ENCODE results near the gene CDH16.
"Not testable (repeated sequence)": the region's sequence is repeated elsewhere in the genome, so short reads cannot be mapped to it uniquely, and the experiment has no call there.

The CDH16 gene, protein sequence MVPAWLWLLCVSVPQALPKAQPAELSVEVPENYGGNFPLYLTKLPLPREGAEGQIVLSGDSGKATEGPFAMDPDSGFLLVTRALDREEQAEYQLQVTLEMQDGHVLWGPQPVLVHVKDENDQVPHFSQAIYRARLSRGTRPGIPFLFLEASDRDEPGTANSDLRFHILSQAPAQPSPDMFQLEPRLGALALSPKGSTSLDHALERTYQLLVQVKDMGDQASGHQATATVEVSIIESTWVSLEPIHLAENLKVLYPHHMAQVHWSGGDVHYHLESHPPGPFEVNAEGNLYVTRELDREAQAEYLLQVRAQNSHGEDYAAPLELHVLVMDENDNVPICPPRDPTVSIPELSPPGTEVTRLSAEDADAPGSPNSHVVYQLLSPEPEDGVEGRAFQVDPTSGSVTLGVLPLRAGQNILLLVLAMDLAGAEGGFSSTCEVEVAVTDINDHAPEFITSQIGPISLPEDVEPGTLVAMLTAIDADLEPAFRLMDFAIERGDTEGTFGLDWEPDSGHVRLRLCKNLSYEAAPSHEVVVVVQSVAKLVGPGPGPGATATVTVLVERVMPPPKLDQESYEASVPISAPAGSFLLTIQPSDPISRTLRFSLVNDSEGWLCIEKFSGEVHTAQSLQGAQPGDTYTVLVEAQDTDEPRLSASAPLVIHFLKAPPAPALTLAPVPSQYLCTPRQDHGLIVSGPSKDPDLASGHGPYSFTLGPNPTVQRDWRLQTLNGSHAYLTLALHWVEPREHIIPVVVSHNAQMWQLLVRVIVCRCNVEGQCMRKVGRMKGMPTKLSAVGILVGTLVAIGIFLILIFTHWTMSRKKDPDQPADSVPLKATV

GRCh38 chr16:66918803-66919568 lies at the start of gene CDH16:
CDH16 (minus strand) TSS chr16:66918885; CDS start chr16:66918065, 820 bp downstream.
- no peak for DNase-seq

DNA sequence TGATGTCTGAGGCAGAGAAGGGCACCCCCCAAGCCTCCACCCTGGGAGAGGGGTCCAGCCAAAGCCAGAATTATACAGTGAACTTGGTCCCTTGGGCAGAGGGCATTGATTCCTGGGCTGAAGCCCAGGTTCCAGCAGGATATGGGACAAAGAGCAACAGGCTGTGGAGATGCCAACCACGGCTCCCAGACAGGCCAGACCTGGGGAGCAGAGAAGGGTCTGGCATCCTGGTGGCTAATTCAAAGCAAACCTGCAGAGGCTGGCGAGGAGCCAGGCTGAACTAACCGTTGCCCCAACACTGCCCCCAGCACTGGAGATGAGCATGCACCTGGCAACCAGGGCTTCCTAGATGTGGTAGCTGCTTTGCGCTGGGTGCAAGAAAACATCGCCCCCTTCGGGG lies 45.4 kb upstream of the CDH16 start:
- DNase-seq = peak; percentile 6

DNA sequence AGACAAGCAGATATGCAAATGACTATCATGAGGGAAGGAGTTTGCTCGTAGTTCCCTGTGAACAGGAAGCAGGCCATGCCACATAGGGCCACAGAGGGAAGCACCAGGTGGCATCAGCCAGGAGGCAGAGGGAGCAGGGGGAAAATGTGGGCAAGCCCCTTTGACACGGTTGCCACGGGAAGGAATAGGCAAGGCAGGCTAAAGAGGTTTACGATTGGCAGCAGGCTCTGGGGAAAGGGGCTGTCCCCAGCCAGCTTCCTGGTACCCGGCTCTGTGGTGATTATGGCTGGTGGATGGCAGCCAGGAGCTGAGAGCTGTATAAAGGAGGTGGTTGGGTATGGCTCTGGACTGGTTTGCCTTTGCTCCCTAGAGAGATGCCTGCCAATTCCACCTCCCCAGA lies 43.2 kb upstream of the CDH16 start:
- DNase-seq = peak; percentile 78

DNA sequence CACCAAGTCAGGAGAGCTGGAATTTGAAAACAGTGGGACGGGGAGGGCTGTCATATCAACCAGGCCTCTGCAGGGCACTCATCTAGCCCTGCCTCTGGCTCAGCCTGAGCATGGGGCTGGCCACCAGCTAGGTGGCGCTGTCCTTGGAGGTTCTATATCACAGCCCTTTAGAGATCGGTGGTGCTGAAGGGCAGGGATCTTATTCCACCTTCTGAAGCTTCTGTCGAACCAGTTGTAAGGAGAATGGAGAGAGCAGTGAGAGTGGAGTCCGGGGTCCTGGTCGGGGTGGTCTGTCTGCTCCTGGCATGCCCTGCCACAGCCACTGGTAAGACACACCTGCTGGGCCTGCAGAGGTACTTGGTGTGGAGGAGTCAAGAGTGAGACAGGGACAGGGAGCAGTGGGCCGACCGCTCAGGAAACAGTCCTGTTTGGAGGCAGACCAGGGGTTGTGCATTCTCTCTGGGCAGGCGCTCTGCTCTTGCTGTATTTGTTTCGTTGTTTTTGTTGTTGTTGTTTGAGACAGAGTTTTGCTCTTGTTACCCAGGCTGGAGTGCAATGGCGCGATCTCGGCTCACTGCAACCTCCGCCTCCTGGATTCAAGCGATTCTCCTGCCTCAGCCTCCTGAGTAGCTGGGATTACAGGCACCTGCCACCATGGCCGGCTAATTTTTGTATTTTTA lies 42.5 kb upstream of the CDH16 start, which contains the start of gene CES3:
CES3 (plus strand) TSS at position 202 of the 680 bp plus-strand sequence; CDS start at position 244, 42 bp downstream.
- peak; percentile 48 for DNase-seq

GRCh38 chr16:66960270-66960669 lies 41.6 kb upstream of the CDH16 start:
- DNase-seq = no peak

DNA sequence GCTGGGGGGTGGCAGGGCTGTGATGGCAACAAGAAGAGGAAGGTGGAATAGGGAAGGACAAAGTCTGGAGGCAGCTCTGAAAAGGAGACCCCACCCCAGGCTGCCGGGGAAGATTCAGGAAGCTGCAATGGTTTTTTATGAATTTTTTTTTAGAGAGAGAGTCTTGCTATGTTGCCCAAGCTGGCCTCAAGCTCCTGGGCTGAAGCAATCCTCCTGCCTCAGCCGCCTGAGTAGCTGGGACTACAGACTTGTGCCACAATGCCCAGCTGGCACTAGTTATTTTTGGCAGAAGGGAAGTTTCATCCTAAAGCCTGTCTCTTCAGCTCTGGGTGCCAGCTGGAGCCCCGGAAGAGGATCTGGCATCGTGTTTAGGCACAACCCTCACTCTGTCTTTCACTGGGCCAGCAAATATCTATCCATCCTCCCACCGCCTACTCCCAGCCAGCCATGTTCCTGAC lies 41.0 kb upstream of the CDH16 start:
- DNase-seq = no peak

GRCh38 chr16:66958857-66959703 lies 40.4 kb upstream of the CDH16 start:
- no peak for DNase-seq

DNA sequence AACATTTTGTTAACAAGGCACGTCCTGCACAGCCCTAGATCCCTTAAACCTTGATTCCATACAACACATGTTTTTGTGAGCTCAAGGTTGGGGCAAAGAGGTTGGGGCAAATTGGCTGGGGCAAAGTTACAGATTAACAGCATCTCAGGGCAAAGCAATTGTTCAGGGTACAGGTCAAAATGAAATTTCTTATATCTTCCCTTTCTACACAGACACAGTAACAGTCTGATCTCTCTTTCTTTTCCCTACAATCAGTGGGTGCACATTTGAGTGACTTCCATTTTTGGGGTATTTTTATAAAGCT lies 37.4 kb upstream of the CDH16 start:
- DNase-seq = not testable (repeated sequence)

DNA sequence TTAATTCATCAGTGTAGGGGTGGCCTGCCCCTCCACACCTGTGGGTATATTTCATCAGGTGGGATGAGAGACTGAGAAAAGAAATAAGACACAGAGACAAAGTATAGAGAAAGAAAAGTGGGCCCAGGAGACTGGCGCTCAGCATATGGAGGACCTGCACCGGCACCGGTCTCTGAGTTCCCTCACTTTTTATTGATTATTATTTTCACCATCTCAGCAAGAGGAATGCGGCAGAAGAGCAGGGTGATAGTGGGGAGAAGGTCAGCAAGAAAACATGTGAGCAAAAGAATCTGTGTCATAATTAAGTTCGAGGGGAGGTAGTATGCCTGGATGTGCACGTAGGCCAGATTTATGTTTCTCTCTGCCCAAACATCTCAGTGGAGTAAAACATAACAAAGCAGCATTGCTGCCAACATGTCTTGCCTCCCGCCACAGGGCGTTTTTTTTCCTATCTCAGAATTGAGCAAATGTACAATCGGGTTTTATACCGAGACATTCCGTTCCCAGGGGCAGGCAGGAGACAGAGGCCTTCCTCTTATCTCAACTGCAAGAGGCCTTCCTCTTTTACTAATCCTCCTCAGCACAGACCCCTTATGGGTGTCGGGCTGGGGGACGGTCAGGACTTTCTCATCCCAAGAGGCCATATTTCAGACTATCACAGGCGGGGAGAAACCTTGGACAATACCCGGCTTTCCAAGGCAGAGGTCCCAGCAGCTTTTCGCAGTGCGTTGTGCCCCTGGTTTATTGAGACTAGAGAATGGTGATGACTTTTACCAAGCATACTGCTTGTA lies 36.9 kb upstream of the CDH16 start:
- not testable (repeated sequence) for DNase-seq

- peak; percentile 73 for DNase-seq
Measured at GRCh38 chr16:66954097-66954659, 35.5 kb upstream of the CDH16 start.

DNA sequence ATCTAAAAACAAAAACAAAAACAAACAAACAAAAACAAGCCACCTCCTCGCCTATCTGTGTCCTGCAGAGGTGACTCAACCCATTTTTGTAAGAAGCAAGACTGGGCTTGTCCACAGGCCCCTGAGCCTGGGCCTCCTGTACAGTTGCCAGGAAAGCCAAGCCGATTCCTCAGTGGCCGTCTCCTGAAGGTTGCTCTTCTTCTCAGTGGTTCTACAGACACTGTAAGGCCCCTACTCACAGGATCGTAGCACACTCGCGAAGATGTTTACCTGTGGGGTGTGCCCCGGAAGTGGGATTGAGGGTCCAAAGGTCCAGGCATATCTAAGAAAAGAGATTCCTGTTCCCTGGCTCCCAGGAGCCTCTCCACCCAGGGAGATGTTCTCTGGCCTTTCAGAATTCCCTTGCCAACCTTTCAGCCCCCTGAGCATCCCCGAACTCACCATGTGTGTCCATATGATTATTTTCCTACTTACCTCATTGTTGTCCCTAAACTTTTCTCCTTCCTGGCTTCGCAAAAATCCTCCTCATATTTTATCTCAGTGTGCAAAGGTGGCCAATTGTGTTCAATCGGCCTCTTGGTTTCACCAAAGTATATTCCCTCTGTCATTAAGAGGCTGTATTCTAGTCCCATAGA lies 34.9 kb upstream of the CDH16 start:
- no peak for DNase-seq

DNA sequence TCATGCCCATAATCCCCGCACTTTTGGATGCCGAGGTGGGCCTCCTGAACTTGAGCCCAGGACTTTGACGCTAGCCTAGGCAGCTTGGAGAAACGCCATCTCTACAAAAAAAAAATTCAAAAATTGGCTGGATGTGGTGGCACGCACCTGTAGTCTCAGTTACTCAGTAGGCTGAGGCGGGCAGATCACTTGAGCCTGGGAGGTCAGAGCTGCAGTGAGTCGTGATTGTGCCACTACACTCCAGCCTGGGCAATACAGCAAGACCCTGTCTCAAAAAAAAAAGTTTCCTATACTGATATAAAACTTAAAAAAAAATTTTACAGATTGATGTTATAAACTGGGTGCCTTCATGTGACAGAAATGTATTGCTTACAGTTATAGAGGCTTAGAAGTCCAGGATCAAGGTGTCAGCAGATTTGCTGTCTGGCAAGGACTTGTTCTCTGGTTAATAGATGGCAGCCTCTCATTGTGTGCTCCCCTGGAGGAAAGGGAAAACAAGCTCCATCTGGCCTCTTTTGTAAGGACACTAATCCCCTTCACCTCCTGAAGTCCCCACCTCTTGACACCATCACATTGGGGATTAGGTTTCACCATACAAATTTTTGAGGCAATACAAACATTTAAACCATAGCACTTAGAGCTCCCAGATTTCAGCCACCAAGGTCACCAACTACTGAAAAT lies 33.9 kb upstream of the CDH16 start:
- DNase-seq = peak; percentile 15

DNA sequence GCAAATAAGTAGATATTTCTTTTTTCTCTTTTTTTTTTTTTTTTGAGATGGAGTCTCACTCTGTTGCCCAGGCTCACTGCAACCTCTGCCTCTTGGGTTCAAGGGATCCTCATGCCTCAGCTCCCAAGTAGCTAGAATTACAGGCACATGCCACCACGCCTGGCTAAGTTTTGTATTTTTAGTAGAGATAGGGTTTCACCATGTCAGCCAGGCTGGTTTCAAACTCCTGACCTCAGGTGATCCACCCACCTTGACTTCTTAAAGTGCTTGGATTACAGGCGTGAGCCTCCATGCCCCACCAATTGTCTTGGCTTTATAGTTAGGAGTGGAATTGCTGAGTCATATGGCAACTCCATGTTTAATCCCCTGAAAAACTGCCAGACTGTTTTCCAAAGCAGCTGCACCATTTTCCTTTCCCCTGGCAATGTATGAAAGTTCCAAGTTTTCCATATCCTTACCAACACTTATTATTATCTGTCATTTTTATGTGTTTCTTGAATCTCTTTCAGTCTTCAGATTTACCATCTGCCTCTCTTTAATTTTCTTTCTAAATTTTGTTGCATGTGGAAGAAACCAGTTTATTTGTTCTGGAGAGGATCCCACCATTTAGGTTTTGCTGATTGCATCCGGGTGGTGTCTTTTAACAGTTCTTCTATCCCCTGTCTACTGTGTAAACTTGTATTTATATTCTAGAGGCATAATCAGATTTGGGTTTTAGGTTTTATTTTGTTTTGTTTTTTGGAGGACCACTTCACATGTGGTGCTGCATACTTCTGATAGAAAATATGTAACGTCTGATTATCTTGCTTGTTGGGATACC lies 32.5 kb upstream of the CDH16 start:
- no peak for DNase-seq

DNA sequence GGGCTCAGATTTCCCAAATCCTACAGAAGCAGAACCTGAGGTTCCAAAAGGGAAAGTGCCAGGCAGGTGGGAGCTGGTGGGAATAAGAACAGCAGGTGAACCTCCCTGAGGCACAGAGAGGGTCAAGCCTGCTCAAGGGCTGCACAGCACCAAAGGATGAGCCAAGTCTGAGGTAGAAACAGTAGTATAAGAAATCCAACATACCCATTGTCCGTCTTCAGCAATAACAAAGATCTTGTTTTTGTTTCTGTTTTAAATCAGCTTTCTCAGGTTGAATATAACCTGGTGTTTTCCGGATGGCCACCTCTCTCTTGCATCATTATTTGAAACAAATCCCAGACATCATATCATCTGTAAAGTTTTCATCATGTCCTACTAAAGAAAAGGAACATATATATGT lies 31.8 kb upstream of the CDH16 start:
- DNase-seq = no peak

DNA sequence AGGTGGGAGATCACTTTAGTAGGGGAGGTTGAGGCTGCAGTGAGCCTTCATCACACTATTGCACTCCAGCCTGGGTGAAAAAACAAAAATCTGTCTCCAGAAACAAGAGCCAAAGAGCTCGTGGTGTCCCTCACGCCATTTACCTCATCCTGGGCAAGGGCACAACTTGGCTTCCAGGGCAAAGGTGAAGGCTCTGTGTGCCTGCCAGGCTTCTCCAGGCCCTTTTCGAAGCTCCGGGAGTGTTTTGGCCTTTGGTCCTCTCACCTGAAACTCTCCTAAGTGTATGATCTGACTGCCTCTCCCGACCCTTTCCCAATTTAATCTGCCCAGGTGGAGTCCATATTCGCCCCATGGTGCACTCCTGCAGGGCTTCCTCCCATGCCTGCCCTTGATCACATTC lies 30.8 kb upstream of the CDH16 start:
- DNase-seq = no peak

GRCh38 chr16:66948837-66949225 lies 30.1 kb upstream of the CDH16 start:
- DNase-seq = no peak

DNA sequence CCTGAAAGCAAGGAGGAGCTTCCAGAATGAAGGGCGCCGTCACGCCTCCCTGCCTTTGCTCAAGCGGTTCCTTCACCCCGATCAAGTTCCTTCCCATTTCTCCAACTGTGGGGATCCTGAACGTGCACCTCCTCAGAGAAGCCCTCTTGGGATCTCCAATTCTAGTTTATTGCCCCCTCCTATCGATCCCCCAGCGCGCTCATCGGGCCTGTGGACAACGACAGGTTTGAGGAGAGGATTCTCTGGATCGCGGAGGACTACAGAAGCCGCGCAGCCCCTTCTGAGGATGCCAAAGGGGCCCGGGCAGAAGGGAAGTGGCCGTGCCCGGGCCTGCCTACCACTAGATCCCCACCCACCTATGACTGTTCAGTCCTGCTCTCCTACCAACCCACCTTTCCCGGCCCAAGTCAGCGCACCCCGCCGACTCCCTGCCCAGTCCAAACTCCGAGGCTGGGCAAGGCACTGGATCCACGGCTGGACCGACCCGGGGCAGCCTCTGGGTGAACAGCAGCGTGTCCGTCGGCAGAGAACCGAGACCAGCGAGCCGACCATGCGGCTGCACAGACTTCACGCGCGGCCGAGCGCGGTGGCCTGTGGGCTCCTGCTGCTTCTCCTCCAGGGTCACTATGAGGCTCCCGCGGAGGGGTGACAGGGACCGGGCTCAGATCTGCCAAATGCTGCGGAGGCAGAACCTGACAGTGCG lies 29.6 kb upstream of the CDH16 start:
- no peak for DNase-seq

Measured in NCI-H1092 treated with DMSO at 0.1 percent for 48 hours (cell line).